GM08714 (cell line): ENCODE measurements around the gene PRKACA.
"Not testable (repeated sequence)": the region's sequence is repeated elsewhere in the genome, so short reads cannot be mapped to it uniquely, and the experiment has no call there.

Experiments used
- H3K4me3 ChIP-seq: fragments of 200-500 bp; sonication (Bioruptor generic); 2 replicates; pipeline ENCODE4 v1.5.1; 2014; ENCODE audit warnings: mild to moderate bottlenecking, low read length, inconsistent platforms
- ZNF274 ChIP-seq: IDR thresholded peaks from 2 replicates; pipeline ENCODE4 v1.6.1; 2012; ENCODE audit warnings: mild to moderate bottlenecking, low read depth, low read length

PRKACA gene

GRCh38 chr19:14052470-14052869 lies 65.1 kb downstream of the PRKACA start:
- H3K4me3 ChIP-seq, result no peak overlapping the region
- no peak for TF ChIP-seq ZNF274

- TF ChIP-seq ZNF274, result no peak
- no peak overlapping the region for H3K4me3 ChIP-seq
Measured at GRCh38 chr19:14051980-14052379, 65.6 kb downstream of the PRKACA start.

- H3K4me3 ChIP-seq, result not testable (repeated sequence)
Measured at GRCh38 chr19:14050961-14051360, 66.6 kb downstream of the PRKACA start.

- no peak overlapping the region for H3K4me3 ChIP-seq
- TF ChIP-seq ZNF274, result no peak
Measured at GRCh38 chr19:14050512-14050911, 67.0 kb downstream of the PRKACA start.

- no peak overlapping the region for H3K4me3 ChIP-seq
- no peak for TF ChIP-seq ZNF274
Measured at GRCh38 chr19:14048443-14049153, 69.0 kb downstream of the PRKACA start.

GRCh38 chr19:14047866-14048265 lies 69.7 kb downstream of the PRKACA start:
- not testable (repeated sequence) for H3K4me3 ChIP-seq

- H3K4me3 ChIP-seq, result not testable (repeated sequence)
Measured at GRCh38 chr19:14042659-14043608, 74.6 kb downstream of the PRKACA start.
